OCI-M2 (cell line): Measurements from ENCODE around the gene TXNRD1.
"Not testable (repeated sequence)": the region's sequence is repeated elsewhere in the genome, so short reads cannot be mapped to it uniquely, and the experiment has no call there.

Experiments
- DNase-seq: peaks from one replicate; lab custom pipeline; 2025; ENCODE audit not compliant: unreplicated experiment; lab: John Stamatoyannopoulos, UW

Gene TXNRD1

DNA sequence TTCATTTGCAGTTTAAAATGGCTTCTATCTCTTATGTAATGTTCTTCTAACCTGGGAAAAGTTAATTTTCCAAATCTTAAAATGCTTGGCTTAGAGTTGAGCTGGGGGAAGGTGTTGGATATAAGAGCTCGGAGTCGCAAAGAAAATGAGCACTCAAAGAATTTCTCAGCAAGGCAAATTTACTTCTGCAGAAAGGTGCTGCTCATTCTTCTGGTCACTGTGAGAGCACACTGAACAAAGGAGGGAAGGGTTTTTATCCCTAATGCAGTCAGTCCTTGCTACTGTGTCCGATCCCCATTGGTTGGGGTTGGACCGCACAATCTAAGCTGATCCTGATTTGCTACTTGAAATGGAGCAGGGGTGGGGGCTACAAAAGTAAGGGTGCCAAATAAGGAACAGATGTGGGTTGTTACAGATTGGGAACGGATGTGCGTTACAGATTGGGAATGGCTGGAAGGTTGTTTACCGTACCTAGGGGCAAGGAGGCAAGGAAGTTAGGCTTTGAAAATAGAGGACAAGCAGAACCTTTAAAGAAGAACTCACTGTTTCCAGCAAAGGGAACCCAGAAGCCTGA, 19.4 kb downstream of the TXNRD1 start:
- DNase-seq = no peak

DNA sequence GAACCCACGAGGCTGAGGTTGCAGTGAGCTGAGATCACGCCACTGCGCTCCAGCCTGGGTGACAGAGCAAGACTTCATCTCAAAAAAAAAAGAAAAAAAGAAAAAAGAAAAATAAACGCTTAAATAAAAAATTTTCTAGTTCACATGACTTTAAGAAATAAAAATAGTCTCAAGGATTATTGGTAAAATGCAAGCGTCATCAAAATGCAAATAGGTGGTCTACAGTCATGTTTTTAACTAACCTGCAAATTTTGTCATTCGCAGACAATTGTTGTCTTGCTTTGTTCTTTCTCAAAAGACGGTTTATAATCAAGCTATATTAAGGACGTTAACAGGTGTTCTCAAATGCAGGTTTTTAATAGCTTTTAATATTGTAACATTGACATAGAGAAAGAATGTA, 22.4 kb downstream of the TXNRD1 start:
- no peak for DNase-seq

DNA sequence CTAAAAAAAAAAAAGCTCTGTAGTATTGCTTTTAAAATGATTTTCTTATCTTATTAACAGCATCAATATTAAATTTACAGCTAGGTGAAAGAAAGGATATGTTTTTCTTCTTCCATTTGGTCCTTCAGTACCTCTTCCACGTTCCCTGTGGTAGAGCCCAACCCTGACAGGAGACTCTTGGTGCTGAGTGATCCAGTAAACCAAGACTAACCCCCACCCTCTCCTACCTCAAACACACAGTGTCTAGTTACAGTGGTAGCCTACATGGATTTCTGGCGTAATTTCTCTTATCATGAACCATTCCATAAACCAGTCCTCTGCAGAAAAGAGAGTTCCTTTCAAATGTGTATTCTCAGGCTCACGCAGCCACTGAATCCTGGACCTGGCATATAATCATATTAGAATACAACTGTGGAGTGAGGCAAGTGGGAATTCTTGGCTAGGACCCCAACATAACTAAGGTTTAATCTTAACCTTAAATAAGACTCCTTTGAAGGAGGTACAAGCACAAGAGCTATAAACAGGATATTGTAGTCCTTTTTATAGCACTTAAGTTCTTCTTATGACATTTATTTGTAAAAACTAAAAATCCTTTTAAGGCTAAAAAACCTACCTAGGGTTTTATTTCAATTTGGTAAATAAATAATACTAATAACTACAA, 27.1 kb downstream of the TXNRD1 start:
- no peak for DNase-seq

DNA sequence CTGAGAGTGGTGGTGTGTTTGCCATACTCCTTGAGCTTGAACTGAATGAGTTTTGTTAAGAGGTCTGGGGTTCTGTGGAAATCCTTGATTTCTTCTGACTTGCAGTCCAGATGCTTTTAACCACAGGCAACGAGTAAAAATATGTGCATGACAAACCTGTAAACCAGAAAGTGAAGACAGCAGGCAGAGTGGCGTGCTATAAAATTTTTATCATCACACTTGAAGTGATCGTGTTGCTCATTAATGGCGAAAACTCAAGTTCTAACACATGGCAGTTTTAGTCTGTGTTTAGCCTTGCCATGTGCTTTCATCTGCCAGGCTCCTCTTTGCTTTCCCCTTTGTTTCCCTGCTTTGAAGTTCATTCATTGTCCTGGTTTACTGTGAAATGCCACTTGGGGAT, 28.0 kb downstream of the TXNRD1 start:
- DNase-seq = no peak

DNA sequence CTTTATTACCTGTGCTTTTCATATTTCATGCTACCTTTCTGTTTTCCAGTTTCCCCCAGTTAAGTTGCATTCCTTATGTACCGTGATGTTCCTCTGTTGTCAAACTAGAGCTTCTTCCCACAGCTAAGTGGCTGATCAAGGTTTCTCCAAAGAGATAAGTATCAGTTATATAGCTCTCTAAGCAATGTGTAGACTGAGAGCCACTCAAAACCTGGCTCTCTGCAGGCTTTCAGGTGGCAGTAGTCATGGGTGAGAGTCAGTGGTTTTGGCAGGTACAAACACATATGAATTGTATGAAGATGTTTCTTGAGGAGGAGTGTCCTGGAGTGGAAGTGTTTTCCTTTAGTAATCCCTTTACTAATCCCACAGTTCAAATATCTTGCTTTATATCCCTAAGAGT, 28.4 kb downstream of the TXNRD1 start:
- DNase-seq = no peak

DNA sequence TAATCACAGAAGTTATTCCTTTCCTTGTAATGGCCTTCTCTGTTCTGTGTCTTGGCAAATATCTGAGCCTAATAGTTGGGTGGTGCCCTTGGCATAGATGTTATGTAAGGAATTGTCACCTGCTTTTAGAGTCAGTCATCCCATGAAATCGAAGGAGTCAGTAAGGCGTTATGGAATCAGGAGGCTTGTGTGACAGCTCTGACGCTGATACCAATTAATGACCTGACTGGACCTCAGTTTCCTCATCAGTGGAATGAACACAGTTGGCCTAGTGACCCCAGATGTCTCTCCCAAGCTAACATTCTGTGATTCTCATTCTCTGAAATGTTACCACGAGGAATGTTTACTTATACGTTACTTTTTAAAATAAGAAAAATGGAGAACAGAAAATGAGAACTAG, 32.1 kb downstream of the TXNRD1 start:
- no peak for DNase-seq

DNA sequence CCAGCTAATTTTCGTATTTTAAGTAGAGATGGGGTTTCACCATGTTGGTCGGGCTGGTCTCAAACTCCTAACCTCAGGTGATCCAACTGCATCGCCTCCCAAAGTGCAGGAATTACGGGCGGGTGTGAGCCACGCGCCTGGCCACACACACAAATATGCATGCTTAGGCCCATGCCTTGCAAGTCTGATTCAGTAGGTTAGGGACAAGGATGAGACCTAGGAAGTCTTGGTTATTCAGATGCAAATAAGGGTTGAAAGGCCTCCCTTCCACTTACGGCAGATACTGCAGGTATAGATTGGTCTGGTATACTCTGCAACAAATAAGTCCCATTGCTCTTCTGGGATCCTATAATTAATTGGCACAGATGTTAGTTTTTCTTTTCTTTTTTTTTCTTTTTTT, 32.9 kb downstream of the TXNRD1 start:
- DNase-seq = no peak

DNA sequence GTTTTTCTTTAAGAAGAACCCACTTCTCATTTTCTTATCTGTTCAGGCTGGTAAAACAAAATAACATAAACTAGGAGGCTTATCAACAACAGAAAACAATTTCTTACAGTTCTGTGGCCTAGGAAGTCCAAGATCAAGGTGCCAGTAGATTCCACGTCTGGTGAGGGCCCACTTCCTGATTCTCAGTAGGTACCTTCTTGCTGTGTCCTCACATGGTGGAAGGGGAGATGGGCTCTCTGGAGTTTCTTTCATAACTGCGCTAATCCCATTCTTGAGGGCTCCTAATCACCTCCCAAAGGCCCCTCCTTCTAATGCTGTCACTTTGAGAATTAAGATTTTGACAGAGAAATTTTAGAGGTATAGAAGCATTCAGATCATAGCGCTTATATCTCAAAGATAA, 33.4 kb downstream of the TXNRD1 start:
- DNase-seq = no peak

DNA sequence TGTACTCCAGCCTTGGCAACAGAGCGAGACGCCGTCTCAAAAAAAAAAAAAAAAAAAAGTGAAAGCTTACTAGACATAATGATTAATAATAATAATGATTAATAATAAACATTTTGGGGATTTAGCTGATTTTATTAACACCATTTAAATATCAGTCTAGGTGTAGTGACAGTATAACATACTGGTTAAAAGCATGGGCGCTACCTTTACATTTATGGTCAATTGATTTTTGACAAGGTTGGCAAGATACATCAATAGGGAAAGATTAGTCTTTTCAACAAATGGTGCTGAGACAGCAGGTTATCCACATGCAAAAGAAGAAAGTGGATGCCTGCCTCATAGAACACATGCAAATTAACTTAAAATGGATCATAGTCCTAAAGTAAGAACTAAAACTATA, 34.3 kb downstream of the TXNRD1 start:
- DNase-seq = no peak

DNA sequence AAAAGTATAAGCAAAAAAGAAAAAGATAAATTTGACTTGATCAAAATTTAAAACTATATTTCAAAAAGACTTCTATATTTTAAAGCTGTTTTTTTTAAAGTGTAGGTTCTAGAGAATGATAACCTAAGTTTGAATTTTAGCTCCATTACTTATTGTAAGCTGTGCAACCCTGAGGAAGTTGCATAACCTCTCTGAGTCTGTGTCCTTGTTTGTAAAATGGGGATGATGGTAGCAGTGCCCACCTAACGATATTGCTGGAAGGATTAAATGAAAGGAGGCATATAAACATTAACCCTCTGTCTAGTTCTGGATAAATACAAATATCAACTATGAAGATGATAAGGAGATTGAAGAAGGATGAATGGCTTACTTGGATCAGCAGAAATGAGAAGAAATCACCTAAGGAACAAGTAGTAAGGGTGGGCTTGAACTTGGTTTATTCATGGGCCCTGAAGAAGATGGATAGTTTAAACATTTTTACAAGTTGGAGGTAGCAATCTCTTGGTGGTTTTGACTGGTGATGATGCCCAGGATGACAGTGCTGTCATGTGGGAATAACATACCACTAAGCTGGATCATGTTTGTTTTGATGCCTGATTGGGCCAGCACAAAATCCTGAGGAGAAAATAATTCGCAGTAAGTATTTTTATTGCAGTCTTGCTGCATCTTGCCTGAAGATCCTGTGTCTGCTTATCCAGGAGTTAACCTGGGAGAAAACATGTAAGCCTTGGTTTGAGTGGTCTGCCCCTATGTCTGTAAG, 35.0 kb downstream of the TXNRD1 start:
- no peak for DNase-seq

DNA sequence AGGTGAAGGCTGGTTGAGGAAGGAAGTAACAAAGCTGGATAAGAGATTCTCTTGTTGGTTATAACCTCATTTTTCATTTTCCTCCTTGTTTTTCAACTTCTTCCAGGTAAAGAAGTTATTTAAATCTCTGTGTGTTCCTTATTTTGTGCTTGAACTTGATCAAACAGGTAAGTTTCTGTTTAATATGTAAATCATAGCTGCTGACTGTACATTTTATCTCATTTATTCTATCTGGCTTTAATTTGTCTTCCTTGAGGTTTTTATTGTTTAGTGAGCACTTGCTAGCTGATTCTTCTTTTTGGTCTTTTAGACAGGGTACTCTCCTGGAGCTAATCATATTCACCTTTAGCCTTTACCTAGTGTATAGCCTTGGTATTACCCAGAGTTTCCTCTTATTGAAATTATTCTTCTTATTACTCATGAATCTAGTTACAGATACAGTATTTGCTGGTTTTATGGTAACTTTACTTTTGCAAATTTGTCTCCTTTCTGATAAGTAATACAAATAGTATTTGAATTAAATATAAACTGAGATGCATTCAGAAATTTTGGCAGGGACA, 42.4 kb downstream of the TXNRD1 start:
- no peak for DNase-seq

DNA sequence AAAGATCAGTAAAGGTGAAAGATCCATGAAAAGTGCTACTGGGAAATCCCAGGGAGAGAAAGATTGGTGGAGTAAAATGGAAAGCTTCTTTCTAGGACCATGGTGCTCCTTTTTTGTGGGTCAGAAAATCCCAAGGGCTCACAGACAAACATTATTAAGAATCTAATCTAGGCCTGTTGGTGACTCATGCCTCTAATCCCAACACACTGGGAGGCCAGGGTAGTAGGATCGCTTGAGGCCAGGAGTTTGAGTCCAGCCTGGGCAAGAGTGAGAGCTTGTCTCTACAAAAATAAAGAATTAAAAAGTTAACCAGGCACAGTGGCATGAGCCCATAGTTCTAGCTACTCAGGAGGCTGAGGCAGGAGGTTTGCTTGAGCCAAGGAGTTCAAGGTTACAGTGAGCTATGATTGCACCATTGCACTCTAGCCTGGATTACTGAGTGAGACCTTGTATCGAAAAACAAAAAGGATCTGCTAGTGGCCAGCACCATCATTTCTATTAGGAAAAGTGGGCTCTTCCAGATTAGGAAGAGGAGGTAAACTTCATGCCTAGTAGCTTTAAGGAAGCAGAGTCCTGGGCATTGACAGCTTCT, 43.0 kb downstream of the TXNRD1 start:
- no peak for DNase-seq

DNA sequence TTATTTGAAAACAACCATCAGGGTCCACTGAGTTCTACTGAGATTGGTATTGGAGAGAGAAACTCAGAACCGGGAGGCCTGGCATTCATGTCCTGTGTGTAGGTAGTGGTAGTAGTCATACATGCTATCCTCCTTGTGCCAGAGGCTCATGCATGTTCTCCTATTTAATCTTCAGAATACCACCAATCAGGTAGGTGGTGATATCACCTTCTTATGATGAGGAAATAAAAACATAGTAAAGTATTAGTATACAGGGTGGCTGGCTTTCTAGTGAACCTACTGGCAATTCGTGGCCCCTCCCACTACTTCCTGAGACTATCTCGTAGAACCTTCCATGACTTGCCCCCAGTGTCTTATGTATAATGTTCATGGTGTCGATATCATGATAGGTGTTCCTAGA, 47.4 kb downstream of the TXNRD1 start:
- DNase-seq = no peak

DNA sequence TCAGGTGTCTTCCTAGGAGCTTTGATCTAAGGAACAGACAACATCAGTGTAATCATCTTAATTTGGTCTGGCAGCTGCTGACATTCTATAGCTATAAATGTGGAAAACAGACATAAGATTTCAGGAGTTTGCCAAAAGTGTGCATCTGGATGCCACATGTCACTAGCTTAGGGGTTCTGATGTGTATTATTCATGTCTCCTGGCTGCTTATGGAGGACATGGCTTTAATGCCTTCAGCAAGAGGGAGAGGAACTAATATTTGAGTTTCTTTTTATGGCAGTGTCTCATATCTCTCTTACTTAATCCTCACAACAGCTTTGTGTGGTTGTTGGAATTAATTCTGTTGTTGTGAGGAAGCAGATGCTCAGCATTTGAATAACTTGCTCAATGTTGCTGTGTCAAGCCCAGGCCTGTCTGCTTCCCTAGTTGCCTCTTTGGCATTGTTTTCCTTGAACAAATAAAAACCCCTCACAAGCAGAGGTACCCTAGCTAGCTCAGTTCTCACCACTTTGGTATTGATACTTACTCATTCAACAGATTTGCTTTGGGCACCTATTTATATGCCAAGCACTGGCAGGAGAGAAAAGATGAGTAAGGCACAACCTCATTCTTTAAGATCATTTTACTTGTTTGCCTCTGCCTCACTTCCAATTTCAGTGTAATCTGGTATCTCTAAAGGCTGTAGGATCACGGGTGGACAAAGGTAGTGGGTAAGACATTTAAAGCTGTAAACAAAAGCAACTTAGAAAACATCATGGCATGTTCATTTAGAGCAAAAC, 48.2 kb downstream of the TXNRD1 start:
- DNase-seq = no peak

DNA sequence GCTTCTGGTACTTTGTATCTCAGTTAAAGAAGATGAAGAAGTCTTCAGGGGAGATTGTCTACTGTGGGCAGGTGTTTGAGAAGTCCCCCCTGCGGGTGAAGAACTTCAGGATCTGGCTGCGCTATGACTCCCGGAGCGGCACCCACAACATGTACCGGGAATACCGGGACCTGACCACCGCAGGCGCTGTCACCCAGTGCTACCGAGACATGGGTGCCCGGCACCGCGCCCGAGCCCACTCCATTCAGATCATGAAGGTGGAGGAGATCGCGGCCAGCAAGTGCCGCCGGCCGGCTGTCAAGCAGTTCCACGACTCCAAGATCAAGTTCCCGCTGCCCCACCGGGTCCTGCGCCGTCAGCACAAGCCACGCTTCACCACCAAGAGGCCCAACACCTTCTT, 49.9 kb downstream of the TXNRD1 start:
- not testable (repeated sequence) for DNase-seq

DNA sequence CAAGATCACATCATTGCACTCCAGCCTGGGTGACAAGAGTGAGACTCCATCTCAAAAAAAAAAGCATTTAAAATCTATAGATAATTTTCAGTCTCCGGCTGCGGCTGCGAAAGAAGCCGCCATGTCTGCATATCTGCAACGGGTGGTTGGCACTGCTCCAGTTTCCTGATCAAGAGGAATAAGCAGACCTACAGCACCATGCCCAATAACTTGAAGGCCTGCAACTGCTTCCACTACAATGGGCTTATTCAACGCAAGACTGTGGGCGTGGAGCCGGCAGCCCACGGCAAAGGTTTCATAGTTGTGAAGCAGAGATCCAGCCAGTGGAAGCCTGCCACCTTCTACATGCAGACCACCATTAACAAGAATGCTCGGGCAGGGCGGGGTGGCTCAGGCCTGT, 57.4 kb downstream of the TXNRD1 start:
- DNase-seq = no peak

DNA sequence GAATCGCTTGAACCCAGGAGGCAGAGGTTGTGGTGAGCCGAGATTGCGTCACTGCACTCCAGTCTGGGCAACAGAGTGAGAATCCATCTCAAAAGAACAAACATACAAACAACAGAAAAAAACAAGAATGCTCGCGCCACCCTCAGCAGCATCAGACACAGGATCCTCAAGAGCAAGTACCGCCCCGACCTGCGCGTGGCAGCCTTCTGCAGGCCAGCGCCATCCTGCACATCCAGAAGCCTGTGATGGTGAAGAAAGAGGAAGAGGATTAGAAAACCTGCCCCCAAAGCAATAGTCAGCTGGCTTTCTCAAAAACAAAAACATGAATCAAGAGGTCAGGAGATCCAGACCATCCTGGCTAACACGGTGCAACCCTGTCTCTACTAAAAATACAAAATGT, 57.9 kb downstream of the TXNRD1 start:
- DNase-seq = no peak

DNA sequence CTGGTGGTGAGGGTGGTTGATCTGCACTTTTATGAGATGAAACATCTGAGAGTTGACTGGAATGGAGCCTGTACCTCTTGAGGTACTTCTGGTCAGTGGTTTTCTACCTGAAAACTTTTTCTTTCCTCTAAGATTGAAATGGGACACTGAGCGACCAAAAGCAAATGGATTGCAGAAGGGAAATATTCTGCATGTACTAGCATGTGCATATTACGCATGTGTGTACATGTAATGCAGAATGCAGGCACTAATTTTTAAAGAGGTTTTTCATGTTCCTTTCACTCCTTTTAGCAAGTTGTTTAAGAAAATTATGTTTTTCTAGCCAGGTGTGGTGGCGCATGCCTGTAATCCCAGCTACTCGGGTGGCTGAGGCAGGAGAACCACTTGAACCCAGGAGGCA, 59.2 kb downstream of the TXNRD1 start:
- DNase-seq = no peak

DNA sequence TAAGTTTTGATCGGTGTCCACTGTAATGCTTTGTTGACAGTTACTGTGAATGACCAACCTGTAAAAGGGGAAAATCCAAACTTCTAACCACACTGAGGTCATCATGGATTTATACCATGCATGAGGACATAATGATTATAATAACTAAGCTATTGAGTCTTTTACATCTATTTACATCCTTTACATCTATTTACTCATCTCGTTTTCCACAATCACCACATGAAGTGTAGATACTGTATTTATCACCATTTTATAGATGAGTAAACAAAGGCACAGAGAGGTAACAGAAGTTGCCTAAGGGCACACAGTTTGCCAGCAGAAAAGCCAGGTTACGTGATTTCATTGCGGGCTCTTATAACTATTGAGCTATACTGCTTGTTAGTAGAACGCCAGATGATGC, 60.1 kb downstream of the TXNRD1 start:
- DNase-seq = no peak

DNA sequence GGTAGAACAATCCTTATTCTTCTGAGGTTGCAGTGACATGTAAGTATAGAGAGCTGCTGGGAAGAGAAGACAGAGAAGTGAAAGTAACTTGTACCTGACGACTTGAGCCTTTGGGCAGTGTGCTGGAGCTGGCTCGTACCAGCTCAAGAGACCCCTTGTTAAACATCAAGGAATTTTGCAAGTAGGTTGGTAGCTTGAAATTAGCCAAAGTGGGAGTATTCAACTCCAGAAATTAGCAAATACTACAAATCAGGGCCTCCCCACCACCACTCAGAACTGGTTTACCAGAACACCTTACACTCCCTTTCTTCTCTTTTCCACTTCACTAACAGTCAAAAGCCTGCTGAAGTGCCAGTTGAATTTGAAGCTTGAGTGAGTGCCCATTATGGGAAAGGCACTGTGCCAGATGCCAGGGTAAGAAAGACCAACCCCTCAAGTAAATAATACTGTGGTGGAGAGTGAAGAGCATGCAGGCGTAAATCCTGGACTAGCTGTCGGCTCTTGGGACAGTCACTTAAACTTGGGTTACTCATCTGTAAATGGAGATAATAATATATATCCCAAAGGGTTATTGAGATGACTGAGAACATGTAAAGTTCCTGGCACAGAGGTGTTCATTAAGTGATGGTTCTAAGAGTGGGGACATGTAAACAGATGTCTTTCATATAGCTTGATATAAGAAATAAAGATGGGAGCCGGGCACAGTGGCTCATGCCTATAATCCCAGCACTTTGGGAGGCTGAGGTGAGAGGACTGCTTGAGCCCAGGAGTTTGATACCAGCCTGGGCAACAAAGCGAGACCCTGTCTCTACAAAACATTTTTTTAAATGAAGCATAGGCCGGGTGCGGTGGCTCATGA, 60.9 kb downstream of the TXNRD1 start:
- no peak for DNase-seq
